Measurements from ENCODE around the gene TSPAN4. TPM values are rescaled to one million over a fixed set of nuclear protein-coding genes. Genes with fewer than 3 reads are reported as not detected.

Gene TSPAN4
- total and polyA plus RNA-seq, 9 of the 15 experiments (the other 6 are each of a cell fraction or from before 2014, with no cell fraction given) = 0.07 to 31.0 (median 15.7) TPM

DNA sequence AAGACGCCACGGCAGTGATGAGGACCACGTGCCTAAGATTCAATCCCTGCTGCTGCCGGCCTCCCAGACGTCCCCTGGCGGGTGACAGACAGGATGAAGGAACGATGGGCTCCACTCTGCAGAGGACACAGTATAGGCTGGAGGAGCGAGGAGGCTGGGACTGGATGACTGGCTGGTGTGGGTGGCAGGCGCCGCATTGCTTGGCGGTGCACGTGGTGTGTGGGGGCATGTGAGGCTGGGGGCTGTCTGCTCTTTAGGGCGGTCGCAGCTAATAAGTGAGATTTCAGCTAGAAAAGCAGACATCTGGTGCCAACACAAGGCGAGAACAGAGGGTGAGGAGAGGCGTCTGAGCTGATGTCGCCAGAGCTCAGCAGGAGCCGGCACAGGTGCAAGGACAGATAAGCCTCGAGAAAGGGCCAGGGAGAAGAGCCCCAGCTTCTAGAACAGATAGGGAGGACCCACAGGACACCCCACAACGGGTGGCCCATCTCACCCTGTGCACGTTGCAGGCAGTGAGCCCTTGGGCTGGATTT lies 33.2 kb downstream of the TSPAN4 start (continued):
- TF ChIP-seq ZNF592 (IDR thresholded peaks at IDR 0.05) (peak; percentile 75; the same call in 1 of the 2 replicates), KLF16 (IDR thresholded peaks at IDR 0.05) (peak; percentile 89), ZNF140 (CRISPR knock-in tag; IDR thresholded peaks at IDR 0.05) (no peak), ZNF639 (CRISPR knock-in tag; conservative IDR thresholded peaks at IDR 0.05 in 1 of 2, IDR thresholded peaks at IDR 0.05 in 1 of 2) (no peak), MXD1 (CRISPR knock-in tag; IDR thresholded peaks at IDR 0.05; ENCODE audit: borderline replicate concordance, poor library complexity, severe bottlenecking) (no peak), ZBTB49 (CRISPR knock-in tag; IDR thresholded peaks at IDR 0.05; ENCODE audit: borderline replicate concordance) (no peak), ZNF668 (CRISPR knock-in tag; IDR thresholded peaks at IDR 0.05) (no peak), NRF1 (conservative IDR thresholded peaks at IDR 0.05 in 1 of 2, IDR thresholded peaks at IDR 0.05 in 1 of 2) (0 out of 4 replicates have a peak, but pooled peaks of 1 of the 2 experiments have one; percentile 19), IRF2 (CRISPR knock-in tag; IDR thresholded peaks at IDR 0.05) (no peak), SIX5 (IDR thresholded peaks at IDR 0.05; ENCODE audit: borderline replicate concordance in 1 of 2, insufficient read depth in 1 of 2, low read depth in 1 of 2, low read length in 2 of 2) (no peak), CC2D1A (IDR thresholded peaks at IDR 0.05) (peak; percentile 77; the same call in 1 of the 2 replicates), HCFC1 (IDR thresholded peaks at IDR 0.05; ENCODE audit: low read depth, low read length) (no peak), ZNF551 (CRISPR knock-in tag; IDR thresholded peaks at IDR 0.05) (no peak), ZNF133 (CRISPR knock-in tag; IDR thresholded peaks at IDR 0.05) (no peak), ADNP (tag; IDR thresholded peaks at IDR 0.05) (no peak), WHSC1 (IDR thresholded peaks at IDR 0.05; ENCODE audit: low read length) (no peak), HLTF (IDR thresholded peaks at IDR 0.05) (no peak), CBFA2T2 (conservative IDR thresholded peaks at IDR 0.05) (peak; percentile 97), ARID2 (IDR thresholded peaks at IDR 0.05) (no peak)

Data from K562 (cell line).